Breast epithelium (tissue), 3 donors: Measurements from ENCODE around the gene SSU72.

Experiments used
- CTCF ChIP-seq, 3 donors: fragments of 450-650 bp; IDR thresholded peaks; one replicate each; pipeline ENCODE4 v1.5.1; 2016 to 2017; ENCODE audit warnings: antibody characterized with exemption in 3 of 3, mild to moderate bottlenecking in 3 of 3, moderate library complexity in 3 of 3
- POLR2A ChIP-seq: fragments of 450-650 bp; IDR thresholded peaks from one replicate; pipeline ENCODE4 v1.6.1; 2016; ENCODE audit warnings: antibody characterized with exemption, mild to moderate bottlenecking, moderate library complexity
- POLR2AphosphoS5 ChIP-seq, 3 donors: sonication (generic); formaldehyde crosslinking; IDR thresholded peaks; one replicate each; pipeline ENCODE4 v1.6.1; 2017; ENCODE audit warnings: antibody characterized with exemption in 3 of 3

GRCh38 chr1:1556505-1556904 lies 18.2 kb downstream of the SSU72 start:
- TF ChIP-seq CTCF (IDR thresholded peaks at IDR 0.05) = no peak
- TF ChIP-seq POLR2A = no peak
- TF ChIP-seq POLR2AphosphoS5 (IDR thresholded peaks at IDR 0.05) = no peak
